Measurements from ENCODE around the gene EFHB. TPM values are rescaled to one million over a fixed set of nuclear protein-coding genes. Genes with fewer than 3 reads are reported as not detected.

EFHB gene
- total RNA-seq, 1 experiment from 2014 or later = 0.30 TPM

- intact Hi-C loops (cut with micrococcal nuclease) = no loop called here
- TF ChIP-seq ELF1 (IDR thresholded peaks at IDR 0.05; ENCODE audit: borderline replicate concordance, low read depth) = no peak
- no peak for TF ChIP-seq EGR1 (IDR thresholded peaks at IDR 0.05; ENCODE audit: low read depth)
- no peak for TF ChIP-seq JUND (IDR thresholded peaks at IDR 0.05)
- TF ChIP-seq ATF3 (IDR thresholded peaks at IDR 0.05) = no peak
- no peak for TF ChIP-seq POLR2AphosphoS5 (IDR thresholded peaks at IDR 0.05; ENCODE audit: low read depth, low read length)
- no peak for TF ChIP-seq CBX3 (IDR thresholded peaks at IDR 0.05; ENCODE audit: low read depth)
Measured at GRCh38 chr3:19938295-19938627, 4.2 kb upstream of the EFHB start.

GRCh38 chr3:19937459-19938294 lies 3.7 kb upstream of the EFHB start:
- ChIA-PET RAD21 (ENCODE audit: low non-redundant PET in 1 of 2, low total read pairs in 2 of 2, uncharacterized antibody in 2 of 2, unreplicated experiment in 2 of 2) (no interaction called here), POLR2A (no interaction called here), CTCF (no interaction called here)
- Histone ChIP-seq H3K4me3 (replicated peaks in 1 of 2; ENCODE audit: low read depth in 1 of 2, low read length in 2 of 2) (no peak overlapping the region), H2AFZ (ENCODE audit: low read depth, low read length, poor library complexity, severe bottlenecking) (no peak overlapping the region), H4K20me1 (ENCODE audit: insufficient read depth) (no peaks in the 10 kb centered on the region), H3K4me1 (ENCODE audit: control insufficient read depth in 1 of 2, insufficient read depth in 2 of 2, low read length in 2 of 2) (peaks cover 0 to 9% of the 10 kb centered on the region in 2 experiments; a peak in 2 of 4 replicates), H3K9me3 (ENCODE audit: control insufficient read depth in 1 of 2, insufficient read depth in 1 of 2, low read depth in 1 of 2, low read length in 2 of 2) (no peaks in the 10 kb centered on the region), H3K4me2 (ENCODE audit: low read length) (no peak overlapping the region), H3K27ac (ENCODE audit: low read depth, low read length) (no peak overlapping the region), H3K9ac (ENCODE audit: low read length) (no peak overlapping the region), H3K9me2 (ENCODE audit: insufficient read depth) (no peaks in the 10 kb centered on the region), H3K36me3 (ENCODE audit: control insufficient read depth in 1 of 2, insufficient read depth in 2 of 2, low read length in 2 of 2) (no peaks in the 10 kb centered on the region), H3K27me3 (ENCODE audit: insufficient read depth, low read length) (no peaks in the 10 kb centered on the region), H3K79me2 (ENCODE audit: insufficient read depth, low read length) (no peaks in the 10 kb centered on the region)
- BruUV-seq (replicated peaks) = no TSS peak
- DNase-seq (ENCODE audit: low read depth, low spot score) (no peak), ATAC-seq (peak; percentile 47)
- intact Hi-C loops (cut with micrococcal nuclease) = no loop called here
- TF ChIP-seq ATF3 (IDR thresholded peaks at IDR 0.05) (no peak), CBX3 (IDR thresholded peaks at IDR 0.05; ENCODE audit: low read depth) (no peak), POLR2AphosphoS5 (IDR thresholded peaks at IDR 0.05; ENCODE audit: low read depth, low read length) (no peak), ZNF274 (IDR thresholded peaks at IDR 0.05; ENCODE audit: low read depth, low read length) (no peak), MAX (IDR thresholded peaks at IDR 0.05) (no peak), JUND (IDR thresholded peaks at IDR 0.05) (no peak), SRF (IDR thresholded peaks at IDR 0.05; ENCODE audit: low read depth) (no peak)

More at GRCh38 chr3:19938295-19938627, 4.2 kb upstream of the EFHB start:
- RAD21 ChIA-PET (ENCODE audit: low non-redundant PET in 1 of 2, low total read pairs in 2 of 2, uncharacterized antibody in 2 of 2, unreplicated experiment in 2 of 2) = no interaction called here
- H3K4me3 ChIP-seq (replicated peaks in 1 of 2; ENCODE audit: low read depth in 1 of 2, low read length in 2 of 2) = no peak overlapping the region
- H2AFZ ChIP-seq (ENCODE audit: low read depth, low read length, poor library complexity, severe bottlenecking) = no peak overlapping the region
- no TSS peak for BruUV-seq (replicated peaks)
- H4K20me1 ChIP-seq (ENCODE audit: insufficient read depth) = no peaks in the 10 kb centered on the region
- H3K79me2 ChIP-seq (ENCODE audit: insufficient read depth, low read length) = no peaks in the 10 kb centered on the region
- CTCF ChIA-PET = no interaction called here
- H3K9me3 ChIP-seq (ENCODE audit: control insufficient read depth in 1 of 2, insufficient read depth in 1 of 2, low read depth in 1 of 2, low read length in 2 of 2) = no peaks in the 10 kb centered on the region
- ATAC-seq (no peak), DNase-seq (ENCODE audit: low read depth, low spot score) (no peak)
- no peaks in the 10 kb centered on the region for H3K9me2 ChIP-seq (ENCODE audit: insufficient read depth)
- H3K9ac ChIP-seq (ENCODE audit: low read length) = no peak overlapping the region
- no peak overlapping the region for H3K27ac ChIP-seq (ENCODE audit: low read depth, low read length)
- no peak overlapping the region for H3K4me2 ChIP-seq (ENCODE audit: low read length)
- no peaks in the 10 kb centered on the region for H3K36me3 ChIP-seq (ENCODE audit: control insufficient read depth in 1 of 2, insufficient read depth in 2 of 2, low read length in 2 of 2)
- POLR2A ChIA-PET = no interaction called here
- H3K27me3 ChIP-seq (ENCODE audit: insufficient read depth, low read length) = no peaks in the 10 kb centered on the region
- peaks cover 0 to 9% of the 10 kb centered on the region in 2 experiments; a peak in 2 of 4 replicates for H3K4me1 ChIP-seq (ENCODE audit: control insufficient read depth in 1 of 2, insufficient read depth in 2 of 2, low read length in 2 of 2)
